ENCODE measurements around the gene CROCC2.

CROCC2 gene

GRCh38 chr2:241038374-241039180 is 132.4 kb downstream of the CROCC2 start:
- DNase-seq, result no peak

DNA sequence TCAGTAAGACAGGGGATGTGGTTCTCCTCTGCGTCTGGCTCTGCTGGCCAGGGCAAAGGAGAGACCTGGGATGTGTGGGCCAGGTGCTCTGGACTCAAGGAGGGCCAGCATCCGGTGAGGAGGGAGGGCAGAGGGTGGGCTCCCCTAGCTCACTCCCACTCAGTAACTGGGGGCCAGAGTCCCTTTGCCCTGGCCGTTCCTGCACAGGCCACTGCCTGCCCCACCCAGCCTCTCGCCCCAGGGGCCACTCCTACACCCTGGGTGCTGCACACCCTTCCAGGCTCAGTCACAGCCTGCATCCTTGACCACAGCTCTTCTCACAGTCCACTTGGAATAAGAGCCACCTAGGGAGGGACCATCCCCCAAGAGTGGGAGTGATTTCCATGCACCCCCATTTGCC is 133.3 kb downstream of the CROCC2 start:
- DNase-seq, result no peak

GRCh38 chr2:241040081-241040803 is 134.1 kb downstream of the CROCC2 start:
- no peak for DNase-seq

DNA sequence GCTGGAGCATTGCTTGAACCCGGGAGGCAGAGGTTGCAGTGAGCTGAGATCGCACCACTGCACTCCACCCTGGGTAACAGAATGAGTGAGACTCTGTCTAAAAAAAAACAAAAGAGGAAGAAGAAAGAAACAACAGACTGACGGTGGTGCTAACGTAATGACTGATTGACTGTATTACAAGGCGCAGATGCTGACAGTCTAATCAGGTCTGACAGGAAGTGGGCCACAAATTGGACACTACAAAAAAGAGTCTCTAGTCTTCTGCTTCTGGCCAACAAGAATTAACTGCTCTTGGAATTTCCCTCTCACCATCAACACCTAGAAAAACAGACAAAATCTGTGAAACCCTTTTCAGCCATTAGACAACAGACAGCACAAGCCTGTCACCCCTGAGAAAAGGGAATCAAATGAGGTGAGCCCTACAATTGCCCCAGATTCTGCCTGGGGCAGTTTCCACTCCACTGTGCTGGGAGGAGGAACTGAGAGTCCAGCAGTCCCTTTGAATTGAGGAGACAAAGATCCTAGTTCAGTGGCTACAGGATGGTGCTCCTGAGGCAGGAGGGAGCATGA is 135.5 kb downstream of the CROCC2 start:
- no peak for DNase-seq
